Kidney epithelial cell (primary cell): ENCODE data around the gene C3orf49. TPM values are rescaled to one million over a fixed set of nuclear protein-coding genes. Genes with fewer than 3 reads are reported as not detected.
A peak's percentile ranks its signal among the peaks of the same experiment; 100 is the strongest.

ENCODE experiments used
- DNase-seq: peaks from one replicate; pipeline ENCODE4 v3.0.0-alpha.2; 2010; ENCODE audit warnings: low read depth
- H3K27me3 ChIP-seq: 2 replicates; pipeline ENCODE4 v1.6.0; 2011; ENCODE audit warnings: low read length; ENCODE audit not compliant: control insufficient read depth, insufficient read depth
- H3K36me3 ChIP-seq: 2 replicates; pipeline ENCODE4 v1.5.1; 2011; ENCODE audit warnings: low read length; ENCODE audit not compliant: control insufficient read depth, insufficient read depth
- H3K4me3 ChIP-seq: 2 replicates; pipeline ENCODE4 v1.5.1; 2011; ENCODE audit warnings: low read depth, mild to moderate bottlenecking, control low read depth, low read length
- total RNA-seq: library from RNA; depleted of rRNA; stranded (reverse); fragments of >200 nt; gene quantifications from 2 replicates; pipeline ENCODE4 v1.2.3, GENCODE V29; 2015
- TF ChIP-seq, protein P1 (sequence below): IDR thresholded peaks from 2 replicates; pipeline ENCODE4 v1.5.1; 2011; ENCODE audit warnings: mild to moderate bottlenecking, moderate library complexity, low read length, control low read depth, inconsistent platforms; ENCODE audit not compliant: insufficient read depth, poor library complexity, severe bottlenecking

Gene C3orf49
- total RNA-seq, 1 donor from 2014 or later: not detected

DNA sequence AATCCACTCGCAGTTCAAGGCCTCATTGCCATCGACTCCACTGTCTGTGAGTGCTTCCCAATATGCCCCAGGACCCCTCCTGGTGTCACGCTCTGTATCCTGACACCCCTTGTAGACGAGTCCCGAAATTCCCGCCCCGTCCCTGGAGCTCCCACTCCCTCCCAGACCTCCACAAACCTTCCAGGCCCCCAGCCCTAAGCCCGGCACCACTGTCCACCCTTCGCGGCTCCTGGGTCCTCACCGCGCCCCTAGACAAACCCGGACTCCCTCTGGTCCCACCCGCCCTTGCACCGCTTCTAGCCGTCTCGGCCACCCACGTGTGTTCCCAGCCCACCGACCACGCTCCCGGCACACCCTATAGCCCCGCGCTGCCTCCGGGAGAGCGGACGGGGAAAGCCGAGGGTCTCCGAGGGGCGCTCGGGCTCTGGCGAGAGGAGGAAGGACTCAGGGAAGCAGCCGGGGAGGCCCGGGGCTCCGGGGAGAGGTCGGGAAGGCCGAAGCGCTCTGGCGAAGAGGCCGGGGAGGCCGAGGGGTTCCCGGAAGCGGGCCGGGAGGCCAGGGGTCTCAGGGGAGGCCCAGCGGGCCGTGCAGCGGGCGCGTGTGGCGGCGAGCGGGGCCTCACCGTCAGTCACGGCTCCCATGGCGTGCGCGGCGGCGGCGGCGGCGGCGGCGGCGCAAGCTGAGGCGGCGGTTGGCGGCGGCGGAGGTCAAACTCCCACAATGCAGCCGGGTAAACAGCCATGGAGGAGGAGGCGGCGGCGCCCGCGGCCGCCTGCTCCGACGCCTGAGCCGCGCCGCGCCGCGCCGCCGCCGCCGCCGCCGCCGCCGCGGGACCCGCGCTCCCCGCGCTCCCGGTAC is 44.3 kb downstream of the C3orf49 start, which contains the start of the genes ATXN7 and THOC7:
Gene ATXN7 (plus strand): TSS at position 718 of the 858 bp plus-strand sequence. CDS start 48,732 bp downstream, outside the sequence.
Gene THOC7 (minus strand): TSS at position 656 of the 858 bp plus-strand sequence. CDS start 15 bp downstream, at position 641.
- no peaks in the 10 kb centered on the region for H3K36me3 ChIP-seq
- DNase-seq: no peak
- TF ChIP-seq, protein P1, sequence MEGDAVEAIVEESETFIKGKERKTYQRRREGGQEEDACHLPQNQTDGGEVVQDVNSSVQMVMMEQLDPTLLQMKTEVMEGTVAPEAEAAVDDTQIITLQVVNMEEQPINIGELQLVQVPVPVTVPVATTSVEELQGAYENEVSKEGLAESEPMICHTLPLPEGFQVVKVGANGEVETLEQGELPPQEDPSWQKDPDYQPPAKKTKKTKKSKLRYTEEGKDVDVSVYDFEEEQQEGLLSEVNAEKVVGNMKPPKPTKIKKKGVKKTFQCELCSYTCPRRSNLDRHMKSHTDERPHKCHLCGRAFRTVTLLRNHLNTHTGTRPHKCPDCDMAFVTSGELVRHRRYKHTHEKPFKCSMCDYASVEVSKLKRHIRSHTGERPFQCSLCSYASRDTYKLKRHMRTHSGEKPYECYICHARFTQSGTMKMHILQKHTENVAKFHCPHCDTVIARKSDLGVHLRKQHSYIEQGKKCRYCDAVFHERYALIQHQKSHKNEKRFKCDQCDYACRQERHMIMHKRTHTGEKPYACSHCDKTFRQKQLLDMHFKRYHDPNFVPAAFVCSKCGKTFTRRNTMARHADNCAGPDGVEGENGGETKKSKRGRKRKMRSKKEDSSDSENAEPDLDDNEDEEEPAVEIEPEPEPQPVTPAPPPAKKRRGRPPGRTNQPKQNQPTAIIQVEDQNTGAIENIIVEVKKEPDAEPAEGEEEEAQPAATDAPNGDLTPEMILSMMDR: no peak
- no peaks in the 10 kb centered on the region for H3K27me3 ChIP-seq
- H3K4me3 ChIP-seq: peak within 1 kb of the TSS; percentile 95

DNA sequence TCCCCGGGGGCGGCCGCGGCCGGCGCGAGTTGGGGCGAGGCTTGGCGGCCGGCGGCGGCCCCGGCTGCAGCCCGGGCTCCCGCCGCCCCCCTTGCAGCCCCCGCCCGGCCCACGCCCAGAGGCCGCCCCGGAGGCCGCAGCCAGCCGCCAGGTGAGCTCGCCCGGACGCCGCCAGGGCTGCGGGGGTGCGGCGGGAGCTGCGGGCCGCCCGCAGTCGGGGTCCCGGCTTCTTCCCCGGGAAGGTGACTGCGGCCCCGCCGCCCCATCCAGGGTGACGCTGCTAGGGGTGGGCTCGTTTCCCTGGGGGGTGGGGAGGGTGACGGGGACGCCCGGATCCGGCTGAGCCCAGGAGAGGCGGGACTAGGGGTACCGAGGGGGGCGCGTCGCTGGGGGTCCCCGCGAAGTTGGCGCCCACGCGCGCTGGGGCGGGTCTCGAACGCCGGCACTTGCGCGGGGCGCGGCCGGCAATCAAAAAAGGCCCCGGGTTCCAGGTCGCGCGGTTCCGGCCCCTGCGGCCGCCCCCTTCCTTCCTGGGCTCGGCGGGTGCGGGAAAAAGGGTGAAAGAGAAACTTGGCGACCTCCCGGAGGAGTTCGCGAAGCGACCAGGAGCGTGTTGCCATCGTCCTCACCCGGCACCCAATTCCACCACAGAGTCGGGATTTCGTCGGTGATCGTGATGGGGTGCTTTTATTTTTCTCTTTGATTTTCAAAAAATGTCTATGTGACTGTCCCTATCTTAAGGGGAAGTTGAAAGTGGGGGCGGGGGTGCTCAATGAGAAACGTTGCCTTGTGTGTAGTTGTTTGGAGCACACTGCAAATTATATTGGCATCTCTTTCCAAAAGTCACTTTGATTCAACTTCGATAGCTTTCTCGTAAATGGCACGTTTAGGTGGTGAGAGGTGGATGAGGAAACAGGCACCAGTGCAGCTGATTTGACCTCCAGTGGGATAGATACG is 45.2 kb downstream of the C3orf49 start:
- H3K36me3 ChIP-seq: no peaks in the 10 kb centered on the region
- DNase-seq: no peak
- TF ChIP-seq, protein P1: no peak
- H3K27me3 ChIP-seq: no peaks in the 10 kb centered on the region
- peak overlapping the region; percentile 95 for H3K4me3 ChIP-seq

DNA sequence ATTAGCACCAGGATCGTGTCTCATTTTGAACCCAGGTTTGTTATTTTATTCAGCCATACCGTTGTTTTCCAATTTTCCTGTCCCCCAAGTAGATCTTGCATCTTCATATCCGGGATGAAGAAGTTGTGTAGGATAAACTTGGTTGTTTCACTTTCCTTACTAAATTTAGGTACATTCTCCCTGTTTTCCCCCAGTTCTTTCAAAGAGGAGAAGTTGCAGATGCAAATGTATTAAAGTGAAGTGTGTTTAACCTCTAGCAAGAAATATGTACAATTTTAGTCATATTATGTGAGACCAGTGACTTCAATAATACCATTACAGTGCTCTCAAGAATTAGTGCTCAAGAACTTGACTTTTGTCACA is 45.8 kb downstream of the C3orf49 start:
- Histone ChIP-seq H3K36me3 (no peaks in the 10 kb centered on the region), H3K27me3 (no peaks in the 10 kb centered on the region), H3K4me3 (peak overlapping the region; percentile 95)
- no peak for DNase-seq
- TF ChIP-seq, protein P1: no peak

DNA sequence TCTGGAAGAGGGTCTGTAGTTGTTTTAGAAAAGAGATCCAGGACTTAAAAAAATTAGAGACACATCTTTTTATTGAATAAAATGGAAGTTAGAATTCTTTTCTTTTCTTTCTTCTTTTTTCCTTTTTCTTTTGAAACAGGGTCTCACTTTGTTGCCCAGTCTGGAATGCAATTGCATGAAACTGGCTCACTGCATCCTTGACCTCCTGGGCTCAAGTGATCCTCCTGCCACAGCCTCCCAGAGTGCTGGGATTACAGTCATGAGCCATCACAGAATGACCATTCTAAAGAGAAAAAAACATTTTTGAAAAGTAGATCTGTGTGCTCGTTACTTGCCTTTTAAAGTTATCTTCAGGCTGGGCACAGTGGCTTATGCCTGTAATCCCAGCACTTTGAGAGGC is 48.1 kb downstream of the C3orf49 start:
- H3K36me3 ChIP-seq: no peaks in the 10 kb centered on the region
- no peaks in the 10 kb centered on the region for H3K27me3 ChIP-seq
- H3K4me3 ChIP-seq: no peak overlapping the region
- TF ChIP-seq, protein P1: no peak
- no peak for DNase-seq

DNA sequence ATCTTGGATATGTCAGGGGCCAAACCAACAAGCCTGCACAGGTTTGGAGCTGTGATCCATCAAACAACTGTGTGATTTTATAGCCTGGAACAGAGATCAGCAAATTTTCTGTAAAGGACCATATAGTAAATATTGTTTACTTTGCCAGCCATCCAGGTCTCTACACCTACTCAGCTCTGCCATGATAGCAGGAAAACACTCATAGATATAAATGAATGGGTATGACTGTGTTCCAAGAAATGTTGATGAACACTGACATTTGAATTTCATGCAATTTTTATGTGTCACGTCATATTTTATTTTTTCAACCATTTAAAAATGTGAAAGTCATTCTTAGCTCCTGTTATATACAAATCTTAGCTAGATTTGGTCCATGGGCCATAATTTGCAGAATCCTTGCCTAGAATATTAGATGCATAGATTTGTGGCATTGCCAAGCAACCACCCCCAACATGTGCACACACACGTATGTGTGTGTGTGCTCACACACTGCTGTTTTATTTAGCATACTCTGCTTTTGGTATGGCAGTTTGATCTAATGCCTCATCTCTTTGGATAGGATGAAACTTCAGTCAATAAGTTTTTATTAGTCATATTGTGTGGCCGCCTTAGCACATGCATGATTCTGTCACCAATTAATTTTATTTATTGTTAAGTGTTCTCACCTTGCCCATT is 51.0 kb downstream of the C3orf49 start:
- Histone ChIP-seq H3K4me3 (no peak overlapping the region), H3K36me3 (no peaks in the 10 kb centered on the region), H3K27me3 (no peaks in the 10 kb centered on the region)
- TF ChIP-seq, protein P1: no peak
- DNase-seq: no peak
